Neural progenitor cell (in vitro differentiated cells): Measurements from ENCODE around the gene TRPM7.

Source experiments
- CTCF ChIP-seq: fragments of 200-600 bp; sonication (generic); IDR thresholded peaks from 2 replicates; pipeline ENCODE4 v1.5.1; 2017; ENCODE audit warnings: antibody characterized with exemption, mild to moderate bottlenecking
- EZH2 ChIP-seq: fragments of 200-600 bp; sonication (generic); IDR thresholded peaks from 2 replicates; pipeline ENCODE4 v1.6.1; 2017; ENCODE audit warnings: antibody characterized with exemption, mild to moderate bottlenecking, moderate library complexity
- EZH2phosphoT487 ChIP-seq: fragments of 200-600 bp; sonication (generic); IDR thresholded peaks from 2 replicates; pipeline ENCODE4 v1.6.1; 2017; ENCODE audit warnings: antibody characterized with exemption

- no peak for TF ChIP-seq CTCF
- TF ChIP-seq EZH2 = no peak
- TF ChIP-seq EZH2phosphoT487 = no peak
Observed at GRCh38 chr15:50718700-50719125, 32.1 kb upstream of the TRPM7 start.
